GM12878 (cell line): ENCODE data around the gene STPG1. TPM values are rescaled to one million over a fixed set of nuclear protein-coding genes. Genes with fewer than 3 reads are reported as not detected.
A peak's percentile ranks its signal among the peaks of the same experiment; 100 is the strongest.

Experiments used
- ATF7 ChIP-seq: fragments of 450-650 bp; IDR thresholded peaks from 2 replicates; pipeline ENCODE4 v1.6.1; 2016; ENCODE audit warnings: low read depth, mild to moderate bottlenecking
- BCL3 ChIP-seq: IDR thresholded peaks from 2 replicates; pipeline ENCODE4 v1.6.1; 2011; ENCODE audit warnings: borderline replicate concordance, low read depth, mild to moderate bottlenecking, moderate library complexity, low read length; ENCODE audit not compliant: insufficient read depth, poor library complexity, severe bottlenecking
- BCLAF1 ChIP-seq: fragments of 450-650 bp; IDR thresholded peaks from 2 replicates; pipeline ENCODE4 v1.6.1; 2017; ENCODE audit warnings: antibody characterized with exemption, mild to moderate bottlenecking, moderate library complexity
- CBFB ChIP-seq: IDR thresholded peaks from 2 replicates; pipeline ENCODE4 v1.6.1; 2016; ENCODE audit warnings: antibody characterized with exemption, low read depth
- CTCF ChIP-seq, 3 experiments: IDR thresholded peaks in 2 of 3; conservative IDR thresholded peaks in 1 of 3; 2 replicates each; pipeline ENCODE4 v1.5.1; 2011; ENCODE audit warnings: low read depth in 3 of 3, low read length in 3 of 3, mild to moderate bottlenecking in 3 of 3, control low read depth in 2 of 3, moderate library complexity in 2 of 3, inconsistent platforms in 1 of 3, mixed read lengths in 1 of 3; ENCODE audit not compliant: control insufficient read depth in 2 of 3, insufficient read depth in 1 of 3; ENCODE audit errors: extremely low read depth in 1 of 3
- DPF2 ChIP-seq: fragments of 450-650 bp; IDR thresholded peaks from 2 replicates; pipeline ENCODE4 v1.6.1; 2017; ENCODE audit warnings: mild to moderate bottlenecking
- HDAC6 ChIP-seq: fragments of 200-600 bp; sonication (generic); IDR thresholded peaks from one replicate; pipeline ENCODE4 v1.8.0; 2017; ENCODE audit warnings: antibody characterized with exemption; ENCODE audit not compliant: unreplicated experiment
- IRF5 ChIP-seq: fragments of 450-650 bp; IDR thresholded peaks from 2 replicates; pipeline ENCODE4 v1.6.1; 2017; ENCODE audit warnings: borderline replicate concordance
- NBN ChIP-seq: fragments of 450-650 bp; IDR thresholded peaks from 2 replicates; pipeline ENCODE4 v1.6.1; 2016
- NFYB ChIP-seq: IDR thresholded peaks from 2 replicates; pipeline ENCODE4 v1.6.1; 2011; ENCODE audit warnings: low read depth, mild to moderate bottlenecking, low read length, improper control_type of control experiment, moderate library complexity; ENCODE audit not compliant: insufficient read depth
- NKRF ChIP-seq: fragments of 450-650 bp; conservative IDR thresholded peaks from 2 replicates; pipeline ENCODE4 v1.6.1; 2017; ENCODE audit warnings: mild to moderate bottlenecking, moderate library complexity
- PAX8 ChIP-seq: fragments of 450-650 bp; IDR thresholded peaks from 2 replicates; pipeline ENCODE4 v1.6.1; 2017; ENCODE audit warnings: mild to moderate bottlenecking, moderate library complexity
- PKNOX1 ChIP-seq: fragments of 450-650 bp; IDR thresholded peaks from 2 replicates; pipeline ENCODE4 v1.6.1; 2016; ENCODE audit warnings: mild to moderate bottlenecking
- POLR2AphosphoS2 ChIP-seq: IDR thresholded peaks from 2 replicates; pipeline ENCODE4 v1.6.1; 2011; ENCODE audit warnings: low read depth, mild to moderate bottlenecking, low read length, improper control_type of control experiment, moderate library complexity
- RAD21 ChIP-seq: IDR thresholded peaks from 2 replicates; pipeline ENCODE4 v1.6.1; 2011; ENCODE audit warnings: mild to moderate bottlenecking, low read depth, low read length, moderate library complexity; ENCODE audit not compliant: insufficient read depth
- RB1 ChIP-seq: fragments of 450-650 bp; formaldehyde crosslinking; IDR thresholded peaks from 2 replicates; pipeline ENCODE4 v1.6.1; 2017; ENCODE audit warnings: mild to moderate bottlenecking, borderline replicate concordance
- RUNX3 ChIP-seq: IDR thresholded peaks from 2 replicates; pipeline ENCODE4 v1.6.1; 2012; ENCODE audit warnings: low read length, inconsistent platforms
- TBL1XR1 ChIP-seq: IDR thresholded peaks from 2 replicates; pipeline ENCODE4 v1.6.1; 2012; ENCODE audit warnings: low read depth, low read length, improper control_type of control experiment
- TCF3 ChIP-seq: IDR thresholded peaks from 2 replicates; pipeline ENCODE4 v1.6.1; 2012; ENCODE audit warnings: low read depth, mild to moderate bottlenecking, low read length, borderline replicate concordance; ENCODE audit not compliant: insufficient read depth
- polyA plus RNA-seq, 11 experiments: library from polyadenylated mRNA; depleted of rRNA in 4 of 11; unstranded in 6 of 11; stranded (reverse) in 5 of 11; fragments of >200 nt; fragmentation: Nextera tagmentation in 4 of 11; fragmentation: Illumina TruSeq in 1 of 11; extraction: Ambion mirVana in 4 of 11; extraction: Trizol in 1 of 11; gene quantifications; 1 replicate in 1 of 11; 2 replicates in 10 of 11; pipeline versions ENCODE4 v1.2.1 to v1.2.3, GENCODE V29; 2011 to 2016; ENCODE audit warnings: inconsistent platforms in 2 of 11, missing spikeins in 2 of 11, low read depth in 1 of 11
- total RNA-seq, 4 experiments: library from RNA; depleted of rRNA in 3 of 4; stranded (reverse); fragments of >200 nt in 3 of 4; fragmentation: Illumina TruSeq in 1 of 4; extraction: Trizol in 1 of 4; gene quantifications; 2 replicates each; pipeline versions ENCODE4 v1.2.1 to v1.2.3, GENCODE V29; 2013 to 2021

Gene STPG1
- total and polyA plus RNA-seq, 10 of the 15 experiments (the other 5 are each of a cell fraction or from before 2014, with no cell fraction given) = 0.22 to 2.6 (median 0.73) TPM

- TF ChIP-seq DPF2 = no peak
- peak; percentile 95 for TF ChIP-seq PKNOX1
- no peak for TF ChIP-seq TBL1XR1
- TF ChIP-seq RB1 = no peak
- no peak for TF ChIP-seq TCF3
- no peak for TF ChIP-seq NFYB
- no peak for TF ChIP-seq CBFB
- TF ChIP-seq BCL3 = no peak
- peak; percentile 48 for TF ChIP-seq RUNX3
- no peak for TF ChIP-seq BCLAF1
- no peak for TF ChIP-seq NKRF
- no peak for TF ChIP-seq PAX8
- no peak for TF ChIP-seq NBN
- TF ChIP-seq IRF5 = no peak
- no peak for TF ChIP-seq HDAC6
- no peak for TF ChIP-seq ATF7
- TF ChIP-seq POLR2AphosphoS2 = no peak
- TF ChIP-seq RAD21 = no peak
- TF ChIP-seq CTCF (IDR thresholded peaks at IDR 0.05 in 2 of 3, conservative IDR thresholded peaks at IDR 0.05 in 1 of 3; ENCODE audit: control insufficient read depth in 2 of 3, extremely low read depth in 1 of 3, insufficient read depth in 1 of 3, low read depth in 3 of 3, low read length in 3 of 3) = no peak
These were observed 3.2 kb upstream of the STPG1 start (continued) for GRCh38 chr1:24416666-24417391.
